ENCODE data around the gene CORO7.

The CORO7 gene

DNA sequence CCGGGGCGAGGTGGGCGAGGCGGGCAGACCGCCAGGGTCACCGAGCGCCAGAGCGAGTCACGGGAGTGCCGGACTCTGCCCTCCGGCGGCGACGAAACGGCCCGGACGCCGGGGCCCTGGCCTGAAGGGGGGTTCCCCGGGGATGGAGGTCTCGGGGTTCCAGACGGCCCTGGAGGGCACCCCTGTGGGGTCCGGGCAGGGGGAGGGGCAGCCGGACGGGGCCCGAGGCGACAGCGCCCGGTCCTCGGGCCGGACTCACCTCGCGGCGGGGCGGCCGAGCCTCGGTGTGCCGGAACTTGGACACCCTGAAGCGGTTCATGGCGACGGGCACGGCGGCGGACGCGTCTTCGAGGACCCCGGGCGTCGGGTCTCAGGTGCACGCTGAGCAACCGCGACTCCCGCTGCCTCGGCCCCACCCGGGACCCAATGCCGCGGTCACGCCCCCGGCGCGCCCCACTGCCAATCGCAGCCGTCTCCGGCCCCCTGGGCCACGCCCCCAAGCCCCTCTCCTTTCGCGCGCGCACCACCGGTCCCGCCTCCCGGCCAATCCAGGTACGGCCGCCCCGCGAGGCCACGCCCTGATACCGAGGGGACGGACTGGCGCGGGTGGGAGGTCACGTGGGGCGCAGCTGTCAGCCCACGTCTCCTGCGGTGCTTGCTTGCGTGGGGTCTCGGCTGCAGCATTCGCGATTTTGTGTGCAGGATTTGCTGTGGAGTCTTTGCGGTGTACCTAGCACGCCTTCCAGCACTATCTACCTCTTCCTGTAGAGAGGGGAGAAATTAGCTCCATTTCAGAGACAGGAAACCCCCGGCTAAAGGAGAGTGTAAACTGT lies at the start of gene CORO7:
TSS of gene CORO7 (minus strand) at position 397 of the 833 bp plus-strand sequence. CDS start at position 319, 78 bp downstream.
- DNase-seq = peak; percentile 98

- no peak for DNase-seq
Observed at GRCh38 chr16:4463522-4464163, 47.2 kb upstream of the CORO7 start.

GRCh38 chr16:4461250-4462085 lies 45.1 kb upstream of the CORO7 start:
- DNase-seq = no peak

GRCh38 chr16:4460936-4461249 lies 44.5 kb upstream of the CORO7 start:
- no peak for DNase-seq

- no peak for DNase-seq
Observed at GRCh38 chr16:4455951-4456350, 39.6 kb upstream of the CORO7 start.

- no peak for DNase-seq
Observed at GRCh38 chr16:4455081-4455480, 38.7 kb upstream of the CORO7 start.

DNA sequence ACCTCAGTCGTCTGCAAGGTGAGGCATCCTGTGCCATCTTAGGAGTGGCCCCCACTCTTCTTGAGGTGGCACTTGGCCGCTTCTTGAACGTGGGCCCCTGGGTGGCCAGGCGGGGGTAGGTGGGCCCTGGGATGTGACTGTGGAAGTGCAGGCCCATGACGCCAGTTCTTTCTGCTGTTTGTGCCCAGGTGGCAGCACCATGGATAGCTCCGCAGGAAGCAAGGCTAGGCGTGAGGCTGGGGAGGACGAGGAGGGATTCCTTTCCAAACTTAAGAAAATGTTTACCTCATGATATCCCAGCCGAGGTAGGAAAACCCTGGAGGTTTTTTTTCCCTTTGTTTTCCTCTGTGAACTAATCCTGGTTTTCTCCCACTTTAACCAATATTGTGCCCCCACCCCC lies 38.2 kb upstream of the CORO7 start:
- DNase-seq = no peak

DNA sequence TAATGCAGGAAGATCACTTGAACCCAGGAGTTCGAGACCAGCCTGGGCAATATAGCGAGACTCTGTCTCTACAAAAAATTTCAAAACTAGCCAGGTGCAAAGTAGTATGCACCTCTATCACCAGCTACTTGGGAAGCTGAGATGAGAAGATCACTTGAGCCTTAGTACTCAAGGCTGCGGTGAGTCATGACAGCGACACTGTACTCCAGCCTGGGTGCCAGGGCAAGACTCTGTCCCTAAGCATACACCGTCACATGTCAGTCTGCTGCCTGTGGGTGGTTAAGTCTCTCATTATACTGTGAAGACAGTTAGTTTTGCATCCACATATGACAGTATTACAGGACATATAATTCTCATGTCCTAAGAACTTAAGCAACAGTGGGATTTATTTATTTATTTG lies 36.3 kb upstream of the CORO7 start:
- DNase-seq = no peak

- no peak for DNase-seq
Observed at GRCh38 chr16:4450931-4451519, 34.6 kb upstream of the CORO7 start.

- no peak for DNase-seq
Observed at GRCh38 chr16:4450430-4450829, 34.0 kb upstream of the CORO7 start.

DNA sequence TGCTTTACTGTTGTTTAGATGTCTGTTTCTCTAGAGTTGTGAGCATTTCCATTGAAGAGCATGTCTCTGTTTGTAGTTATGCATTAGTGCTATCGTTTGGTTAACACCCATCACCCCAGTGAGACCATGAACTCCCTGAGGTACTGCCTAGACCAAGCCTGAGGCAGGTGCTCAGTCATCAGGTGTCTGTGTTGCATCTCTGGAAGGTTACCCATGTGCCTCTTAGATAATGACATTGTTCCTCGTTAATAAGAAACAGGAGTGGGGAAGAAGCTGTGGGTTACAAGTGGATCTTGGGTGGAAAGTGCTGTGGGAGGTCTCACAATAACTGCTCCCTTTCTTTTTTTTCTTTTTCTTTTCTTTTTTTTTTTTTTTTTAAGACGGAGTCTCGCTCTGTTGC lies 27.6 kb upstream of the CORO7 start:
- no peak for DNase-seq

GRCh38 chr16:4443271-4443670 lies 26.9 kb upstream of the CORO7 start:
- DNase-seq = no peak

DNA sequence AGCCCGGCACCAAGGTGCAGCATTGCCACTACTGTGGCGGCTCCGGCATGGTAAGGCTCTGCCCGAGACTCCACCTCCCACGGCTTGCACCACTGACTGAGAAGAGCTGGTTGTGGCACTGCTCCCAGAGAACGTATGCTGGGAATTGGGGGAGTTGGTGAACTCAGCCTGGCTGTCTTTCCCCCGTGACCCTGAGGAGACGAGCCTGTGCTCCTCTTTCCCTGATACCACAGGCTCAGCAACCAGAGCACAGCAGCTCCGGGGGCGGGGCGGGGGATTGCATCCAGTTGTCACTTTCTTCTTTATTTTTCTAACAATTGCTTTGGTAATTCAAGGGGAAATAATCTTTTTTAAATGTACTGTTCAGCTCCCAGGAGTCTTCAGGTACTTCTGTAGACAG lies 26.0 kb upstream of the CORO7 start:
- no peak for DNase-seq

- DNase-seq = no peak
Observed at GRCh38 chr16:4437366-4437765, 21.0 kb upstream of the CORO7 start.

GRCh38 chr16:4435337-4436067 lies 19.1 kb upstream of the CORO7 start:
- DNase-seq = no peak

DNA sequence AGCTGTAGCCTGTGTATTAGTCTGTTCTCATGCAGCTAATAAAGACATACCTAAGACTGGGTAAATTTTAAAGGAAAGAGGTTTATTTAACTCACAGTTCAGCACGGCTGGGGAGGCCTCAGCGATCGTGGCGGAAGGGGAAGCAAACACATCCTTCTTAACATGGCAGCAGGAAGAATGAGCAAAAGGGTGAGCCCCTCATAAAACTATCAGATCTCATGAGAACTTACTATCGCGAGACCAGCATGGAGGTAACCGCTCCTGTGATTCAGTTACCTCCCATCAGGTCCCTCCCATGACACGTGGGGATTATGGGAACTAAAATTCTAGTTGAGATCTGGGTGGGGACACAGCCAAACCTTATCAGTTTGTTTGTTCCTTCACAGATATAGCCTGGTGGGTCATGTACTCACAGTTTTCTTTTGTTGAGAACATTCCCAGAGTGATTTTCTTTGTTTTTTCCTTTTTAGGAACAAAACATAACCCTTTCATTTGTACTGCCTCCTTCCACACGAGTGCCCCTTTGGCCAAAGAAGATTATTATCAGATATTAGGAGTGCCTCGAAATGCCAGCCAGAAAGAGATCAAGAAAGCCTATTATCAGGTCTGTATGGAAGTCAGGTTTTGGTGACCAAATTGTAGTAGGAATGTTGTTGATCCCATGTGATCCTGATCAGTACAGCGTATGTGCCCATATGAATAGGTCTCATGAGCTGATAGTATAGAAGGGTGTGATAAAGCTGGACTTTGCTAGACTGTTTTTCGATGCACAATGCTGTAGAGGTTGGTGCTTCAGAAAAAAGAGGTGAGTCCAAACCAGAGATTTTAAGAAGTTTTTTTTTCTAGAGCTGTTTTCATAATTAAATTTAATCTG lies 17.8 kb upstream of the CORO7 start:
- no peak for DNase-seq

DNA sequence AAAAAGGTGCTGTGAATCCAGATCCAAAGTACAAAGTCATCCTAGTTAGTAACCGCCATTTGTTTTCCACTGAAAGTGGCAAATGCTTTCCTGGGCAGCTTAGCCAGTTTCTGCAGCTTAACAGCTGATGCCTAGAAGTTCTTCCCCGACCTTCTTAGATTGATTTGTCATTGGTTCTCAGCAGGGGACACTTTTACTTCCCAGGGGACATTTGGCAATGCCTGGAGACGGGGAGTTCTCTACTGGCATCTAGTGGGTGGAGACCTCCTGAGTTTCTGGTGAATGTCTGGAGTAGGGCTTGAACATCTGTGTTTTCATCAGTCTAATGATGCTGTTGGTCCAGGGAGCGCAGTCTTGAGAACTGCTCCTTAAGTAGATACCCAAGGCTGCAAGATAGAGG lies 16.8 kb upstream of the CORO7 start:
- no peak for DNase-seq

DNA sequence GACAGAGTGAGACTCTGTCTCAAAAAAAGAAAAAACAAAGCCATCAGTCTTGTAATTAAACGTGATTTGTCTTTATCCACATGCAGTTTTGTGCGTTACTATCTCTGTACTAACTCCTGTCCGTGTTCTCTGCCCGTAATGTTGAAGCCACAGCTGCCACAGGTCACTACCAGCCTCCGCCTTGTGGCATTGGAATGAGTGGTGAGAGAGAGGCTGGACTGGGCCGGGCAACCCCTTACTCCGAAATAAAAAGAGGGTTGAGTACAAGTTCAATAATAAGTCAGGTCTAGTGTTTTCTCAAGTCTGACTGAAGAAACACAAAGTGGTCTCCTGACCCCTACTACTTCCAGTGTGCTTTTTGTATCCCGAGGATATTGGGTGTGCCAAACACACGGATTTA lies 14.6 kb upstream of the CORO7 start:
- DNase-seq = no peak

- DNase-seq = no peak
Observed at GRCh38 chr16:4428500-4428899, 12.1 kb upstream of the CORO7 start.

DNA sequence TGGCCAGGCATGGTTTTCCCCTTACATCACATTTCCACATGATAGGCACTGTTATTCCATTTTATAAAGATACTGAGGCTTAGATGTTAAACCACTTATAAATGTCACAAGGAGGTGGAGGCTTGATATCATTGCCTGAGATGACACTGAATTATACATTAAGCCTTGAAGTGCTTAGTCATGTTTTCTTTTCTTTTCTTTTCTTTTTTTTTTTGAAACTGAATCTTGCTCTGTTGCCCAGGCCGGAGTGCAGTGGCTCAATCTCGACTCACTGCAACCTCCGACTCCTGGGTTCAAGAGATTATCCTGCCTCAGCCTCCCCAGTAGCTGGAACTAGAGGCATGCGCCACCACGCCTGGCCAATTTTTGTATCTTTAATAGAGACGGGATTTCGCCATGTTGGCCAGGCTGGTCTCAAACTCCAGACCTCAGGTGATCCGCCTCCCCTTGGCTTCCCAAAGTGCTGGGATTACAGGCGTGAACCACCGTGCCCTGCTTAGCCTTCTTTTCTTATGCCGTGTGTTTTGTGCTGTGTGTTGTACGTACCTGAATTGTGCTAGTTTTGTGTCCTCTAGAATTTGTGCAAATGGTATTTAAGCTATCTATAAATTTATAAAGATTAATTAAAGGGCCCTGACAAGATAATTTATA lies 10.5 kb upstream of the CORO7 start:
- DNase-seq = no peak

- DNase-seq = no peak
Observed at GRCh38 chr16:4426021-4426684, 9.8 kb upstream of the CORO7 start.

Measured in stimulated activated CD4-positive, alpha-beta T cell treated with anti-CD3 and anti-CD28 coated beads, Interleukin-12 subunit alpha, Interleukin-12 subunit beta, amount 100 ng/mL, for 4 hours (primary cell).